ENCODE data around the gene C3orf52.

DNA sequence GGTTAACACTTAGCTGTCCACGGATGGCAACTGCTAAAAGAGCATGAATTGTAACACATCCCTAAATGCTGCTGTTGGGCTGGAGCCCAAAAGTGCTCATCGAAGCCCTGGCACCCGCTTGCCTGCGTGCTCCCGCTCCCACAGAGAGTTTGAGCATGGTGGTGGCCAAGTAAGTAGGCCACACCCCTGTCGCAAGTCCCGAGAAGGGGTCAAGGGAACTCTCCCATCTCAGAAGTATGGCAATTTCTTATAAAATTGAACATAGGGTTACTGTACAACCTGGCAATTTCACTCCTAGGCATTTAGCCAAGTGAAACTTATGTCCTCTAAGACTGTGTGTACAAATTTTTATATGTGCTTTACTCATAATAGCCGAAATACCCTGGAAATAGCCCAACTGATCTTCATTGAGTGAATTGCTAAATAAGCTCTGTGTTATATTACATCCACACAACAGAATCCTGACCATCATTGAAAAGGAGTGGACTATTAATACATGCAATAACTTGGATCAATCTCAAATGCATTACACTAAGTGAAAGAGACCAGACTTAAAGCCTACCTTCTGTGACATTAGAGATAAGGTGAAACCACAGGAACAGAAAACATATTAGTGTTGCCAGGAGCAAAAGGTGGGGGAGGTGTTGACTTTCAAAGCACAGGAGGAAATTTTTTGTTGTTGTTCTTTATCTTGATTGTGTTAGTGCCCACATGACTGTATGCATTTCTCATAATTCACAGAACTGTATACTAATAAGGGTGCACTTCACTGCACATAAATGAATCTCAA is 48.3 kb downstream of the C3orf52 start:
- TF ChIP-seq CTCF (IDR thresholded peaks at IDR 0.05; ENCODE audit: low read length), result no peak
- no peak for TF ChIP-seq EZH2 (IDR thresholded peaks at IDR 0.05; ENCODE audit: borderline replicate concordance, low read length)

Measured in OCI-LY1 (cell line).